Sigmoid colon (tissue), 4 donors: ENCODE results near the gene KIAA0513.

Experiments
- EP300 ChIP-seq, 4 donors: sonication (generic); formaldehyde crosslinking; IDR thresholded peaks; one replicate each; pipeline ENCODE4 v1.6.1; 2017; ENCODE audit warnings: antibody characterized with exemption in 4 of 4
- TF ChIP-seq, protein P1 (sequence below), 4 experiments: fragments of 450-650 bp in 3 of 4; fragments of 200-600 bp in 1 of 4; IDR thresholded peaks; one replicate each; pipeline ENCODE4 v1.5.1; 2016 to 2019; ENCODE audit warnings: antibody characterized with exemption in 4 of 4, mild to moderate bottlenecking in 3 of 4, moderate library complexity in 2 of 4

DNA sequence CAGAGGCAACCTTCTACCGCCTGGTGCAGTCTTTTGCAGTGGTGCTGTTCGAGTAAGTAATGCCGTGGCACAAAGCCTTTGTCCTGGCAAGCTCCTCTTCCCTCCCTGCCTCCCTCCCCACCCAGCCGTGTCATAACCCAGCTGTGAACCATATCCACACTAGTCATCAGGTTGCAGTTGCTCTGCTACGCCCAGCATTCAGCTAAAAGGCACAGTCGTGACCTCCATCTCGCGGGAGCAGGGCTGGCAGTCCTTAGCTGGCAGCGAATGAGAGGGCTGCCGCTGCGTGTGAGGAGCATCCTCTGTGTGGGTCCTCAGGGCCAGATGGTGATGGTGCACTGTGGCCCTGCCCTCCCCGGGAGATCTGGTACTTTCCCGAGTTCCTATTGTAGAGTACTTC, 45.4 kb downstream of the KIAA0513 start:
- TF ChIP-seq, protein P1, sequence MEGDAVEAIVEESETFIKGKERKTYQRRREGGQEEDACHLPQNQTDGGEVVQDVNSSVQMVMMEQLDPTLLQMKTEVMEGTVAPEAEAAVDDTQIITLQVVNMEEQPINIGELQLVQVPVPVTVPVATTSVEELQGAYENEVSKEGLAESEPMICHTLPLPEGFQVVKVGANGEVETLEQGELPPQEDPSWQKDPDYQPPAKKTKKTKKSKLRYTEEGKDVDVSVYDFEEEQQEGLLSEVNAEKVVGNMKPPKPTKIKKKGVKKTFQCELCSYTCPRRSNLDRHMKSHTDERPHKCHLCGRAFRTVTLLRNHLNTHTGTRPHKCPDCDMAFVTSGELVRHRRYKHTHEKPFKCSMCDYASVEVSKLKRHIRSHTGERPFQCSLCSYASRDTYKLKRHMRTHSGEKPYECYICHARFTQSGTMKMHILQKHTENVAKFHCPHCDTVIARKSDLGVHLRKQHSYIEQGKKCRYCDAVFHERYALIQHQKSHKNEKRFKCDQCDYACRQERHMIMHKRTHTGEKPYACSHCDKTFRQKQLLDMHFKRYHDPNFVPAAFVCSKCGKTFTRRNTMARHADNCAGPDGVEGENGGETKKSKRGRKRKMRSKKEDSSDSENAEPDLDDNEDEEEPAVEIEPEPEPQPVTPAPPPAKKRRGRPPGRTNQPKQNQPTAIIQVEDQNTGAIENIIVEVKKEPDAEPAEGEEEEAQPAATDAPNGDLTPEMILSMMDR (IDR thresholded peaks at IDR 0.05) = no peak
- no peak for TF ChIP-seq EP300 (IDR thresholded peaks at IDR 0.05)
